OCI-LY3 (cell line): ENCODE data around the gene PKDREJ.

Experiments used
- H2AFZ ChIP-seq: fragments of 200-600, 300-600 bp; shearing (Covaris generic); 2 replicates; pipeline ENCODE4 v1.6.0; 2014; ENCODE audit warnings: antibody characterized with exemption, low read depth, low read length
- H3K27ac ChIP-seq: fragments of 200-600, 300-600 bp; sonication (generic); 2 replicates; pipeline ENCODE4 v1.5.1; 2014; ENCODE audit warnings: mild to moderate bottlenecking, low read length, moderate library complexity, mixed read lengths
- H3K27me3 ChIP-seq: fragments of 200-600, 300-600 bp; sonication (generic); 2 replicates; pipeline ENCODE4 v1.6.1; 2014; ENCODE audit warnings: low read depth, low read length, mixed read lengths
- H3K36me3 ChIP-seq: fragments of 200-600, 300-600 bp; sonication (generic); replicated peaks from 2 replicates; pipeline ENCODE3; 2014; ENCODE audit warnings: low read depth, low read length, mixed read lengths
- H3K4me1 ChIP-seq: fragments of 300-600, 200-600 bp; sonication (generic); 2 replicates; pipeline ENCODE4 v1.6.1; 2014; ENCODE audit warnings: low read length, mixed read lengths
- H3K4me2 ChIP-seq: fragments of 200-600, 300-600 bp; sonication (generic); 2 replicates; pipeline ENCODE4 v1.6.1; 2014; ENCODE audit warnings: low read length, mixed read lengths
- H3K4me3 ChIP-seq: fragments of 300-600, 200-600 bp; sonication (generic); 2 replicates; pipeline ENCODE4 v1.5.1; 2014; ENCODE audit warnings: antibody characterized with exemption, mild to moderate bottlenecking, low read length, moderate library complexity
- H3K79me2 ChIP-seq: fragments of 300-600, 200-600 bp; shearing (Covaris generic); 2 replicates; pipeline ENCODE4 v1.6.1; 2014; ENCODE audit warnings: mild to moderate bottlenecking, low read length, mixed read lengths
- H3K9ac ChIP-seq: fragments of 300-600, 200-600 bp; shearing (Covaris generic); 2 replicates; pipeline ENCODE4 v1.6.0; 2014; ENCODE audit warnings: mild to moderate bottlenecking, low read length, moderate library complexity
- H3K9me3 ChIP-seq: fragments of 200-600, 300-600 bp; shearing (Covaris generic); 2 replicates; pipeline ENCODE4 v1.6.1; 2014; ENCODE audit warnings: low read length, mixed read lengths; ENCODE audit not compliant: insufficient read depth
- H4K20me1 ChIP-seq: fragments of 200-600, 300-600 bp; sonication (generic); 2 replicates; pipeline ENCODE4 v1.6.1; 2016; ENCODE audit warnings: low read length, mixed read lengths; ENCODE audit not compliant: insufficient read depth
- EZH2phosphoT487 ChIP-seq: fragments of 200-600 bp; shearing (Covaris generic); IDR thresholded peaks from 2 replicates; pipeline ENCODE4 v1.6.1; 2018; ENCODE audit warnings: antibody characterized with exemption, mixed run types, low read depth
- TF ChIP-seq, protein P1 (sequence below): fragments of 200-600, 300-600 bp; sonication (generic); IDR thresholded peaks from 2 replicates; pipeline ENCODE4 v1.5.1; 2014; ENCODE audit warnings: antibody characterized with exemption, low read length, low read depth

Gene PKDREJ

DNA sequence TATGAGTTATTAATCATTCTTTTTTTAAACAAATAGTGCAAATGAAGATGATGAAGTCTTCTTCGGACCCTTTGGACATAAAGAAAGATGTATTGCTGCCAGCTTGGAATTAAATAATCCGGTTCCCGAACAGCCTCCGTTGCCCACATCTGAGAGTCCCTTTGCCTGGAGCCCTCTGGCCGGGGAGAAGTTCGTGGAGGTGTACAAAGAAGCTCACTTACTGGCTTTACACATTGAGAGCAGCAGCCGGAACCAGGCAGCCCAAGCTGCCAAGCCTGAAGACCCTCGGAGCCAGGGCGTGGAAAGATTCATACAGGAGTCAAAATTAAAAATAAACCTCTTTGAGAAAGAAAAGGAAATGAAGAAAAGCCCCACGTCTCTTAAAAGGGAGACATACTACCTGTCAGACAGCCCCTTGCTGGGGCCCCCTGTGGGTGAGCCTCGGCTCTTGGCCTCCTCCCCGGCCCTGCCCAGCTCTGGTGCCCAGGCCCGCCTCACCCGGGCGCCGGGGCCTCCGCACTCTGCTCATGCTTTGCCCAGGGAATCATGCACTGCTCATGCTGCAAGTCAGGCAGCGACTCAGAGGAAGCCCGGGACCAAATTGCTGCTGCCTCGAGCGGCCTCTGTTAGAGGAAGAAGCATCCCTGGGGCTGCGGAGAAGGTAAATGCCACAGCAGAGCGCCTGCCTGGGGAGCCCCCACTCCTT, 45.3 kb upstream of the PKDREJ start:
- Histone ChIP-seq H3K79me2 (peaks cover 72% of the 10 kb centered on the region), H3K36me3 (peaks cover 53% of the 10 kb centered on the region), H3K4me3 (no peak overlapping the region), H3K4me2 (no peak overlapping the region), H3K9ac (no peak overlapping the region), H2AFZ (no peak overlapping the region), H3K9me3 (no peaks in the 10 kb centered on the region), H3K27ac (no peak overlapping the region), H3K27me3 (no peaks in the 10 kb centered on the region), H3K4me1 (no peaks in the 10 kb centered on the region), H4K20me1 (peaks cover 10% of the 10 kb centered on the region)
- TF ChIP-seq EZH2phosphoT487: no peak
- TF ChIP-seq, protein P1, sequence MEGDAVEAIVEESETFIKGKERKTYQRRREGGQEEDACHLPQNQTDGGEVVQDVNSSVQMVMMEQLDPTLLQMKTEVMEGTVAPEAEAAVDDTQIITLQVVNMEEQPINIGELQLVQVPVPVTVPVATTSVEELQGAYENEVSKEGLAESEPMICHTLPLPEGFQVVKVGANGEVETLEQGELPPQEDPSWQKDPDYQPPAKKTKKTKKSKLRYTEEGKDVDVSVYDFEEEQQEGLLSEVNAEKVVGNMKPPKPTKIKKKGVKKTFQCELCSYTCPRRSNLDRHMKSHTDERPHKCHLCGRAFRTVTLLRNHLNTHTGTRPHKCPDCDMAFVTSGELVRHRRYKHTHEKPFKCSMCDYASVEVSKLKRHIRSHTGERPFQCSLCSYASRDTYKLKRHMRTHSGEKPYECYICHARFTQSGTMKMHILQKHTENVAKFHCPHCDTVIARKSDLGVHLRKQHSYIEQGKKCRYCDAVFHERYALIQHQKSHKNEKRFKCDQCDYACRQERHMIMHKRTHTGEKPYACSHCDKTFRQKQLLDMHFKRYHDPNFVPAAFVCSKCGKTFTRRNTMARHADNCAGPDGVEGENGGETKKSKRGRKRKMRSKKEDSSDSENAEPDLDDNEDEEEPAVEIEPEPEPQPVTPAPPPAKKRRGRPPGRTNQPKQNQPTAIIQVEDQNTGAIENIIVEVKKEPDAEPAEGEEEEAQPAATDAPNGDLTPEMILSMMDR: no peak

DNA sequence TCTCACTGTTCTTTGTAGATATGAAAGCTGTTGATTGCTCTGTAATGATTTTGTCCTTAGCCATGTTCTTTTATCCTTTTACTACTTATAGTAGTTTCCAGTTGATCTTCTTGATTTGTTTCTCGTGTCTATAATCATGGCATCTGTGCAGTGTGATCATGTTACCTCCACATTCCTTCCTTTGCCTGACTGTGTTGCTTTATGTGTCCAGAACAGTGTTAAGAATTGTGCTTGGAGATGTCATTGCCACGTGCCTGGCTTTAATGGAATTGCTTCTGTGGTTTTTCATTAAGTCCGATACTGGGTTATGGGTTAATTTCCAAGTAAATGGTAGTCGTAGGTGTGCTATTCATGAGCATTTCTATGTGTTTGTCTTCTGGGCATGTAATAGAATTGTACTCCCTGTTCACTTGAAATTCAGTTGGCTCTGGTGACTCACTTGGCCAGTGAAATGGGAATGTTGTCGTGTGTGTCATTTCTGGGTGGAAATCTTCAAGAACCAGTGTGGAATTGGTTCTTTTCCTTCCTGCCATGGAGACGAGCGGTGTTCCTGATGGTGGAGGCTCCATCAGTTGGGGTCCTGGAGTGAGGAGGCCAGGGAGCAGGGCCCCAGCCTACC, 40.3 kb upstream of the PKDREJ start:
- Histone ChIP-seq H3K4me1 (no peaks in the 10 kb centered on the region), H3K4me3 (no peak overlapping the region), H3K79me2 (peaks cover 85% of the 10 kb centered on the region), H3K9ac (no peak overlapping the region), H3K27me3 (no peaks in the 10 kb centered on the region), H3K4me2 (no peak overlapping the region), H4K20me1 (peaks cover 13% of the 10 kb centered on the region), H3K36me3 (peaks cover 55% of the 10 kb centered on the region), H2AFZ (no peak overlapping the region), H3K9me3 (no peaks in the 10 kb centered on the region), H3K27ac (no peak overlapping the region)
- TF ChIP-seq EZH2phosphoT487: no peak
- TF ChIP-seq, protein P1: no peak

DNA sequence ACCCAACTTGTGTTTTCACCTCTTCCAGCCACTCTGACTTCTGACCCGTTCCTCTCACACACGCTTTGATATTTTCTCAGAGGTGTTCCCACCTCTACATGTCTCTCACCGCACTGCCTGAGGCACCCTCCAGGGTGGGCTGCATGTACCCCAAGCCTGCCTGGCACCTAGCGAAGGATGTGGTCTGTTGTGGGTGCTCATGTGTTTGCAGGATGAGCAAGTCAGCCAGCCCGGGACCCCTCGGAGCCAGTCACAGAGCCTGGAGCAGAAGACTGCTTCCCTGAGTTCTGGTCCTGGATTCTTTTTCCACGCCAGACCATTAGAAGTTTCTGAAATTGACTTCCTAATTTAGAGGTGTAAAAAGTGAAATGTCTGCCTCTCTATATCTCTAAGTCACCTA, 37.3 kb upstream of the PKDREJ start:
- H3K36me3 ChIP-seq: peaks cover 43% of the 10 kb centered on the region
- no peak overlapping the region for H3K27ac ChIP-seq
- TF ChIP-seq, protein P1: no peak
- no peak for TF ChIP-seq EZH2phosphoT487
- peaks cover 11% of the 10 kb centered on the region for H3K4me1 ChIP-seq
- H4K20me1 ChIP-seq: peaks cover 6% of the 10 kb centered on the region
- peaks cover 78% of the 10 kb centered on the region for H3K79me2 ChIP-seq
- H3K4me2 ChIP-seq: no peak overlapping the region
- H3K4me3 ChIP-seq: no peak overlapping the region
- no peaks in the 10 kb centered on the region for H3K27me3 ChIP-seq
- H3K9ac ChIP-seq: no peak overlapping the region
- H2AFZ ChIP-seq: no peak overlapping the region
- no peaks in the 10 kb centered on the region for H3K9me3 ChIP-seq

DNA sequence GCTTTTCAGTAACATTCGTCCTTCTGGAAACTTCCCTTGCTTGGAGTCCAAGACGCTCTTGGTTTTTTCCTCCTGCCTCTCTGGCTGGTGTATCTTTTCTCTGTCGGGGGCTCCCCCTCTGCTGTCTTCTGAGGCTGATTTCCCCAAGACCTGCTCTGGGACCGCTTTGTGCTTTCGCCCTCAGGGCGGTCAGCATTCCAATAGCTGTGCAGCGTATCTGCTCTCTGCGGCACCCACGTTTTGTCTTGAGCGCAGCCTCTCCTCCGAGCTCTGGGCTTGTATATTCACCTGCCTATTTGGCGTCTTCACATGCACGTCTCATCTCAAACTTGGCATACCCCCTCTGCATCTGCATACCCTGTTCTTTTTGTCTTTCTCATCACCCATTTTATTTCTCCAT, 36.0 kb upstream of the PKDREJ start:
- Histone ChIP-seq H3K27ac (no peak overlapping the region), H3K4me1 (peaks cover 16% of the 10 kb centered on the region), H3K9me3 (no peaks in the 10 kb centered on the region), H3K9ac (no peak overlapping the region), H4K20me1 (peaks cover 6% of the 10 kb centered on the region), H3K36me3 (peaks cover 33% of the 10 kb centered on the region), H3K79me2 (peaks cover 65% of the 10 kb centered on the region), H3K4me2 (no peak overlapping the region), H2AFZ (no peak overlapping the region), H3K27me3 (no peaks in the 10 kb centered on the region), H3K4me3 (no peak overlapping the region)
- no peak for TF ChIP-seq EZH2phosphoT487
- TF ChIP-seq, protein P1: no peak
